ENCODE results near the gene TMEM9B. TPM values are rescaled to one million over a fixed set of nuclear protein-coding genes. Genes with fewer than 3 reads are reported as not detected.

TMEM9B gene
- total and polyA plus RNA-seq, 2 donors = 29.7 to 57.5 TPM

DNA sequence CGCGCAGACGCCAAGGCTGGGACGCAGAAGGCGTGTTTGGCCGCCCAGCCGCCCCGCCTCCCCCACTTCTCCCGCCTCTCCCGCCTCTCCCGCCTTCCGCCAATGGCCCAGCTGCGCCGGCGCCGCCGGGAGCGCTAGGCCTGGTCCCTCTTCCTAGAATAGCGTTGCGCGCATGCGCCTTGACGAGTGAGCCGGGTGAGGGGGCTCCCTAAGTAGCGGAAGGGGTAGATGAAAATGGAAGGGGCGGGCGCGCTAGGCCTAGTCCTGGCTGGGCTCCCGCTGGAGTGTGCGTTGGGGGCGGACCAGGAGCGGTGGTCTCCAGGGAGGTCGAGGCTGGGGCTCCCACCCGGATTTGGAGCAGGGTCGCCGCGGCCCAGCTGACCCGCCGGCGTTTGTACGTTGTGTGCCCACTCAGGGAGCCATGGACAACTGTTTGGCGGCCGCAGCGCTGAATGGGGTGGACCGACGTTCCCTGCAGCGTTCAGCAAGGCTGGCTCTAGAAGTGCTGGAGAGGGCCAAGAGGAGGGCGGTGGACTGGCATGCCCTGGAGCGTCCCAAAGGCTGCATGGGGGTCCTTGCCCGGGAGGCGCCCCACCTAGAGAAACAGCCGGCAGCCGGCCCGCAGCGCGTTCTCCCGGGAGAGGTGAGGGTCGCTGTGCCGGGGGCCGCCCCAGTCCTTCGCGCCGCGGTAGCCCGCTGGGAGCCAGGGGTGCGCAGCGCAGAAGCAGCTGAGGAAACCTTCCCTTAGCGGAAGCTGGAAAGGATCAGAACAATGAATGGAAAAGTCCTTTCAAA, 53.0 kb downstream of the TMEM9B start, which contains the start of gene AKIP1:
AKIP1 (plus strand) TSS at position 161 of the 795 bp plus-strand sequence; CDS start at position 422, 261 bp downstream.
- Histone ChIP-seq H3K4me3 (ENCODE audit: low read length in 2 of 2) (peak within 1 kb of the TSS; percentile 88 to 95), H3K27me3 (ENCODE audit: control insufficient read depth in 2 of 2, insufficient read depth in 1 of 2, low read length in 1 of 2) (peaks cover 0 to 18% of the 10 kb centered on the region in 2 donors), H3K4me1 (ENCODE audit: control insufficient read depth in 2 of 2, insufficient read depth in 2 of 2, low read length in 2 of 2) (peaks cover 0 to 28% of the 10 kb centered on the region in 2 donors), H3K9me3 (ENCODE audit: control insufficient read depth in 2 of 2, insufficient read depth in 1 of 2, low read length in 1 of 2) (peaks cover 0 to 1% of the 10 kb centered on the region in 2 donors), H3K27ac (ENCODE audit: low read depth in 1 of 2, low read length in 1 of 2) (peak within 1 kb of the TSS; percentile 83 to 84), H3K36me3 (ENCODE audit: control insufficient read depth in 2 of 2, insufficient read depth in 2 of 2, low read length in 1 of 2) (peaks cover 0 to 11% of the 10 kb centered on the region in 2 donors)
- DNase-seq (ENCODE audit: low read depth in 6 of 9, low spot score in 9 of 9) = peak; percentile 76 to 93 (median 82)
- under 1% methylated on average over 68 of the region's 68 CpGs for WGBS

GRCh38 chr11:8910649-8911026, 53.6 kb downstream of the TMEM9B start:
- H3K36me3 ChIP-seq (ENCODE audit: control insufficient read depth in 2 of 2, insufficient read depth in 2 of 2, low read length in 1 of 2) = peaks cover 0 to 9% of the 10 kb centered on the region in 2 donors
- peaks cover 0 to 1% of the 10 kb centered on the region in 2 donors for H3K9me3 ChIP-seq (ENCODE audit: control insufficient read depth in 2 of 2, insufficient read depth in 1 of 2, low read length in 1 of 2)
- DNase-seq (ENCODE audit: low read depth in 6 of 9, low spot score in 9 of 9) = peak in 1 of 9 donors; percentile 11
- peak overlapping the region; percentile 88 to 95 for H3K4me3 ChIP-seq (ENCODE audit: low read length in 2 of 2)
- H3K27me3 ChIP-seq (ENCODE audit: control insufficient read depth in 2 of 2, insufficient read depth in 1 of 2, low read length in 1 of 2) = peaks cover 0 to 18% of the 10 kb centered on the region in 2 donors
- 3% methylated on average over 19 of the region's 19 CpGs for WGBS
- H3K4me1 ChIP-seq (ENCODE audit: control insufficient read depth in 2 of 2, insufficient read depth in 2 of 2, low read length in 2 of 2) = peaks cover 0 to 28% of the 10 kb centered on the region in 2 donors
- H3K27ac ChIP-seq (ENCODE audit: low read depth in 1 of 2, low read length in 1 of 2) = no peak overlapping the region

- H3K9me3 ChIP-seq (ENCODE audit: control insufficient read depth in 2 of 2, insufficient read depth in 1 of 2, low read length in 1 of 2) = peaks cover 0 to 1% of the 10 kb centered on the region in 2 donors
- DNase-seq (ENCODE audit: low read depth in 6 of 9, low spot score in 9 of 9) = no peak
- H3K4me3 ChIP-seq (ENCODE audit: low read length in 2 of 2) = no peak overlapping the region
- no peak overlapping the region for H3K27ac ChIP-seq (ENCODE audit: low read depth in 1 of 2, low read length in 1 of 2)
- H3K4me1 ChIP-seq (ENCODE audit: control insufficient read depth in 2 of 2, insufficient read depth in 2 of 2, low read length in 2 of 2) = peaks cover 0 to 12% of the 10 kb centered on the region in 2 donors
- H3K27me3 ChIP-seq (ENCODE audit: control insufficient read depth in 2 of 2, insufficient read depth in 1 of 2, low read length in 1 of 2) = peaks cover 0 to 18% of the 10 kb centered on the region in 2 donors
- H3K36me3 ChIP-seq (ENCODE audit: control insufficient read depth in 2 of 2, insufficient read depth in 2 of 2, low read length in 1 of 2) = no peaks in the 10 kb centered on the region
Observed at GRCh38 chr11:8908099-8908498, 56.1 kb downstream of the TMEM9B start.

DNA sequence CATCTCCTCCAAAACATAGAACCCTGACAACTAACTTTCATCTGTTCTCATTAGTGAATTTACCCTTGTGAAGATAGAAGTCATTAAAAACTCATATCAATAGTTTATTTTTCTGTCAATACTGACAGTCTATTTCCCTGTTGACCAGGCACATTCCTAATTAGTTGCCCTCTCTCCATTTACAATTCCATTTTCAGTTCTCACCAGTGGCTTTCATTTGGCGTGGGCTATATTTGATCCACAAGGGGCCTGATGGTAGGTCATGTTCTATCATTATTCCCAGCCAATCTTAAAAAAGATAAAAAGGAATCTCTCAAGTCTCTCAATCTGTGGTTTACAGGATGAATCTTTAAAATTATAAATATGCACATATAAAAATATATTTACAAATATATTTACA, 57.1 kb downstream of the TMEM9B start:
- H3K4me3 ChIP-seq (ENCODE audit: low read length in 2 of 2) = no peak overlapping the region
- peaks cover 0 to 1% of the 10 kb centered on the region in 2 donors for H3K9me3 ChIP-seq (ENCODE audit: control insufficient read depth in 2 of 2, insufficient read depth in 1 of 2, low read length in 1 of 2)
- no peak for DNase-seq (ENCODE audit: low read depth in 6 of 9, low spot score in 9 of 9)
- no peaks in the 10 kb centered on the region for H3K36me3 ChIP-seq (ENCODE audit: control insufficient read depth in 2 of 2, insufficient read depth in 2 of 2, low read length in 1 of 2)
- peaks cover 0 to 7% of the 10 kb centered on the region in 2 donors for H3K4me1 ChIP-seq (ENCODE audit: control insufficient read depth in 2 of 2, insufficient read depth in 2 of 2, low read length in 2 of 2)
- no peak overlapping the region for H3K27ac ChIP-seq (ENCODE audit: low read depth in 1 of 2, low read length in 1 of 2)
- peaks cover 0 to 18% of the 10 kb centered on the region in 2 donors for H3K27me3 ChIP-seq (ENCODE audit: control insufficient read depth in 2 of 2, insufficient read depth in 1 of 2, low read length in 1 of 2)
- 96% methylated on average over 1 of the region's 1 CpG for WGBS

- peaks cover 0 to 7% of the 10 kb centered on the region in 2 donors for H3K4me1 ChIP-seq (ENCODE audit: control insufficient read depth in 2 of 2, insufficient read depth in 2 of 2, low read length in 2 of 2)
- peaks cover 0 to 17% of the 10 kb centered on the region in 2 donors for H3K27me3 ChIP-seq (ENCODE audit: control insufficient read depth in 2 of 2, insufficient read depth in 1 of 2, low read length in 1 of 2)
- H3K36me3 ChIP-seq (ENCODE audit: control insufficient read depth in 2 of 2, insufficient read depth in 2 of 2, low read length in 1 of 2) = no peaks in the 10 kb centered on the region
- no peak for DNase-seq (ENCODE audit: low read depth in 6 of 9, low spot score in 9 of 9)
- 97% methylated on average over 5 of the region's 5 CpGs for WGBS
- no peak overlapping the region for H3K4me3 ChIP-seq (ENCODE audit: low read length in 2 of 2)
- H3K9me3 ChIP-seq (ENCODE audit: control insufficient read depth in 2 of 2, insufficient read depth in 1 of 2, low read length in 1 of 2) = peaks cover 0 to under 1% of the 10 kb centered on the region in 2 donors
- H3K27ac ChIP-seq (ENCODE audit: low read depth in 1 of 2, low read length in 1 of 2) = no peak overlapping the region
Observed at GRCh38 chr11:8905528-8906165, 58.6 kb downstream of the TMEM9B start.

GRCh38 chr11:8899119-8899753, 65.0 kb downstream of the TMEM9B start:
- H3K9me3 ChIP-seq (ENCODE audit: control insufficient read depth in 2 of 2, insufficient read depth in 1 of 2, low read length in 1 of 2) = peaks cover 0 to 8% of the 10 kb centered on the region in 2 donors
- DNase-seq (ENCODE audit: low read depth in 6 of 9, low spot score in 9 of 9) = no peak
- H3K4me1 ChIP-seq (ENCODE audit: control insufficient read depth in 2 of 2, insufficient read depth in 2 of 2, low read length in 2 of 2) = no peaks in the 10 kb centered on the region
- no peaks in the 10 kb centered on the region for H3K36me3 ChIP-seq (ENCODE audit: control insufficient read depth in 2 of 2, insufficient read depth in 2 of 2, low read length in 1 of 2)
- no peak overlapping the region for H3K4me3 ChIP-seq (ENCODE audit: low read length in 2 of 2)
- no peak overlapping the region for H3K27ac ChIP-seq (ENCODE audit: low read depth in 1 of 2, low read length in 1 of 2)
- no peaks in the 10 kb centered on the region for H3K27me3 ChIP-seq (ENCODE audit: control insufficient read depth in 2 of 2, insufficient read depth in 1 of 2, low read length in 1 of 2)

Other genes with a start within 250 kb of the TMEM9B start
- 16.2 TPM for gene AKIP1, start 53.3 kb downstream of the TMEM9B start, total RNA-seq
- gene AKIP1, start 53.3 kb downstream of the TMEM9B start, polyA plus RNA-seq = 22.6 TPM
- 2.9 TPM for gene C11orf16, start 31.5 kb downstream of the TMEM9B start, total RNA-seq
- gene C11orf16, start 31.5 kb downstream of the TMEM9B start, polyA plus RNA-seq = 3.8 TPM
- gene ASCL3, start 21.4 kb downstream of the TMEM9B start, total RNA-seq = not detected
- 2.9 TPM for gene ASCL3, start 21.4 kb downstream of the TMEM9B start, polyA plus RNA-seq
- gene NRIP3, start 39.6 kb upstream of the TMEM9B start, total RNA-seq = 1.2 TPM
- 0.80 TPM for gene NRIP3, start 39.6 kb upstream of the TMEM9B start, polyA plus RNA-seq
- gene SCUBE2, start 127.2 kb upstream of the TMEM9B start, total RNA-seq = 2.1 TPM
- gene SCUBE2, start 127.2 kb upstream of the TMEM9B start, polyA plus RNA-seq = 2.5 TPM

Data from thymus (tissue), 11 donors.